Stimulated activated naive B cell treated with anti-CD40 and anti-IgM and Interleukin-4, amounts not matched to agents 10 μg/mL and 1 μg/mL and 100 μg/mL, for 72 hours (primary cell): Measurements from ENCODE around the gene LRRK1.

Experiments used
- ATAC-seq, 2 donors: fragments of 150-1000 bp; cut with Tn5 transposase; replicated peaks; 2 replicates each; pipeline ENCODE4 v1.10.0; 2021; ENCODE audit warnings: moderate library complexity in 1 of 2
- DNase-seq: peaks from one replicate; pipeline ENCODE4 v3.0.0; 2021
- H3K27ac Mint-ChIP-seq: one replicate; pipeline ENCODE4 v1.8.0; 2022; ENCODE audit warnings: mild to moderate bottlenecking, mixed read lengths
- H3K27me3 Mint-ChIP-seq, 2 donors: one replicate each; pipeline ENCODE4 v1.8.0; 2022; ENCODE audit warnings: mixed read lengths in 2 of 2
- H3K36me3 Mint-ChIP-seq, 2 donors: one replicate each; pipeline ENCODE4 v1.8.0; 2022; ENCODE audit warnings: mixed read lengths in 2 of 2, mild to moderate bottlenecking in 1 of 2
- H3K4me1 Mint-ChIP-seq, 2 donors: one replicate each; pipeline ENCODE4 v1.8.0; 2022; ENCODE audit warnings: mixed read lengths in 2 of 2, mild to moderate bottlenecking in 1 of 2
- H3K4me3 Mint-ChIP-seq, 2 donors: one replicate each; pipeline ENCODE4 v1.8.0; 2022; ENCODE audit warnings: mild to moderate bottlenecking in 2 of 2, mixed read lengths in 2 of 2, moderate library complexity in 1 of 2
- H3K9me3 Mint-ChIP-seq, 2 donors: one replicate each; pipeline ENCODE4 v1.8.0; 2022; ENCODE audit warnings: mixed read lengths in 2 of 2, mild to moderate bottlenecking in 1 of 2

Gene LRRK1

GRCh38 chr15:100885811-100886210 is 33.3 kb upstream of the LRRK1 start:
- Mint-ChIP-seq H3K27me3 (peaks cover 60 to 89% of the 10 kb centered on the region in 2 donors), H3K4me1 (peaks cover 0 to 2% of the 10 kb centered on the region in 2 donors), H3K27ac (no peak overlapping the region), H3K36me3 (no peaks in the 10 kb centered on the region), H3K9me3 (no peaks in the 10 kb centered on the region), H3K4me3 (no peak overlapping the region)
- ATAC-seq = no peak
- no peak for DNase-seq

- no peaks in the 10 kb centered on the region for H3K4me1 Mint-ChIP-seq
- peaks cover 56 to 89% of the 10 kb centered on the region in 2 donors for H3K27me3 Mint-ChIP-seq
- DNase-seq (no peak), ATAC-seq (no peak)
- H3K27ac Mint-ChIP-seq = no peak overlapping the region
- H3K4me3 Mint-ChIP-seq = no peak overlapping the region
- no peaks in the 10 kb centered on the region for H3K9me3 Mint-ChIP-seq
- H3K36me3 Mint-ChIP-seq = no peaks in the 10 kb centered on the region
Measured at GRCh38 chr15:100887211-100887913, 31.8 kb upstream of the LRRK1 start.

GRCh38 chr15:100889385-100890050 is 29.6 kb upstream of the LRRK1 start:
- no peak for DNase-seq
- no peak for ATAC-seq
- Mint-ChIP-seq H3K36me3 (no peaks in the 10 kb centered on the region), H3K27me3 (peaks cover 58 to 89% of the 10 kb centered on the region in 2 donors), H3K4me1 (no peaks in the 10 kb centered on the region), H3K27ac (no peak overlapping the region), H3K4me3 (no peak overlapping the region), H3K9me3 (no peaks in the 10 kb centered on the region)

DNA sequence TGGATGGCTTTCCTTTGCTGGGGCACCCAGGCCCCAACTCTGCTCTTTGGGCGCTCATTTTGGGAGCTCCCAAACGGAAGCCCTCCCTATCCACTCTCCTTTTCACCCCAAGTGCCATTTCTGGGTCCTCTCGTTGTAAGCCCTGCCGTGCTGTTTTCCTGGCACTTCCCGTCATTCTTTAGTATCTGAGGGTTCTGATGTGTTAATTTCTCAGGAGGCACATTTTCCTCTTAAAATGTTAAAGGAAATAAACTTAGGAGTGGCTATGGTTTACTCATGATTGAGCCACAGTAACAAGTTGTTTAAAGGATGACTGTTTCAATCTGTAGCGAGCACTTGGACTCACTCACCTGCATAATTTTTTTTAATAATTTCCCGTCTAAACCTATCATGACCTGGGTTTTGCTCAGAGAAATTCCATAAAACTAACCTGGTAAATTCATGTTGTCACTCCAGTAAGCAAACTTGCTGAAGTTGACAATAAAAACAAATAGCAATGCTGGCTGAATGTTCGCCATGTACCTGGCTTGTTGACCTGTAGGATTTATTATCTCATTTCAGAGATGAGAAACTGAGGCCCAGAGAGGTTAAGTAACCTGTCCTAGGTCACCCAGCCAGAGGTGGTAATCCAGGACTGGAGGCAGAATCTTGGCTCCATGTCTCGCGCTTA is 29.0 kb upstream of the LRRK1 start:
- peaks cover 52 to 88% of the 10 kb centered on the region in 2 donors for H3K27me3 Mint-ChIP-seq

GRCh38 chr15:100890850-100891249 is 28.3 kb upstream of the LRRK1 start:
- DNase-seq (no peak), ATAC-seq (no peak)
- Mint-ChIP-seq H3K27me3 (peaks cover 47 to 89% of the 10 kb centered on the region in 2 donors), H3K27ac (no peak overlapping the region), H3K4me1 (no peaks in the 10 kb centered on the region), H3K4me3 (no peak overlapping the region), H3K36me3 (no peaks in the 10 kb centered on the region), H3K9me3 (no peaks in the 10 kb centered on the region)

More for the DNA sequence above, 29.0 kb upstream of the LRRK1 start:
- H3K4me1 Mint-ChIP-seq = no peaks in the 10 kb centered on the region
- H3K27ac Mint-ChIP-seq = no peak overlapping the region
- H3K4me3 Mint-ChIP-seq = no peak overlapping the region
- ATAC-seq = no peak
- H3K36me3 Mint-ChIP-seq = no peaks in the 10 kb centered on the region
- H3K9me3 Mint-ChIP-seq = no peaks in the 10 kb centered on the region
- DNase-seq = no peak

GRCh38 chr15:100891307-100892012 is 27.7 kb upstream of the LRRK1 start:
- Mint-ChIP-seq H3K27ac (no peak overlapping the region), H3K27me3 (peaks cover 41 to 83% of the 10 kb centered on the region in 2 donors), H3K36me3 (no peaks in the 10 kb centered on the region), H3K9me3 (no peaks in the 10 kb centered on the region), H3K4me3 (no peak overlapping the region), H3K4me1 (no peaks in the 10 kb centered on the region)
- no peak for ATAC-seq
- no peak for DNase-seq

DNA sequence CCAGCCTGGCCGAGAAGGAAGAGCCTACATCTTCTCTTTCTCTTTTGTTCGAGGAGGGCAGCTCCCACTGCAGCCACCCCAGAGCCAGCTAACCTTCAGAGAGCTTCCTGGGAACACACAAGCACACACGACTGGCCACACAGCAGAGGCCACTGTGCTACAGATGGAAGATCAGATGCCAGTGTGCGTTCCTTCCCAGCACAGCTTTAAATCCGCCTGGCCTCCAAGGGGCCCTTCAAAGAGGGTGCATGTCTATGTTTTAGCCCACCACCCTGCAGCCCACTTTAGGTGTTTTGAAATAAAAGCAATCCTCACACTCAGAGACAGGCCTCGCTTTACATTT is 27.2 kb upstream of the LRRK1 start:
- Mint-ChIP-seq H3K36me3 (no peaks in the 10 kb centered on the region), H3K4me1 (no peaks in the 10 kb centered on the region), H3K27ac (no peak overlapping the region), H3K4me3 (no peak overlapping the region), H3K27me3 (peaks cover 38 to 82% of the 10 kb centered on the region in 2 donors), H3K9me3 (no peaks in the 10 kb centered on the region)
- no peak for ATAC-seq
- no peak for DNase-seq

- DNase-seq = no peak
- no peaks in the 10 kb centered on the region for H3K4me1 Mint-ChIP-seq
- no peak overlapping the region for H3K4me3 Mint-ChIP-seq
- H3K9me3 Mint-ChIP-seq = no peaks in the 10 kb centered on the region
- H3K27me3 Mint-ChIP-seq = peaks cover 49 to 87% of the 10 kb centered on the region in 2 donors
- no peaks in the 10 kb centered on the region for H3K36me3 Mint-ChIP-seq
- no peak for ATAC-seq
- no peak overlapping the region for H3K27ac Mint-ChIP-seq
Measured at GRCh38 chr15:100893261-100893963, 25.7 kb upstream of the LRRK1 start.

DNA sequence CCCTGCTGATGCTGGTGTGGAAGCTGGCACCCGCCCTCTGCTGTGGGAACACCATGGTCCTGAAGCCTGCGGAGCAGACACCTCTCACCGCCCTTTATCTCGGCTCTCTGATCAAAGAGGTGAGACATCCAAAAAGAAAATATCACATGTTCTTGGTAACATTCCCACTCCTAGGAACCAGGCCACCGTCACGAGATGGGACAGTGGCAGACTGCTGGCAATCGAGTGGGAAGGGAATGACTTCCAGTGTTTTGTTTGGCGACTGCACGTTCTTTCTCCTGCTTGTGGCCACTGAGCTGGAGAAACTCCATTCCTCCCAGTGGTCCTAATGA is 25.2 kb upstream of the LRRK1 start:
- Mint-ChIP-seq H3K4me1 (no peaks in the 10 kb centered on the region), H3K27me3 (peaks cover 54 to 87% of the 10 kb centered on the region in 2 donors), H3K4me3 (no peak overlapping the region), H3K9me3 (no peaks in the 10 kb centered on the region), H3K27ac (no peak overlapping the region), H3K36me3 (no peaks in the 10 kb centered on the region)
- ATAC-seq (no peak), DNase-seq (no peak)

GRCh38 chr15:100895721-100896120 is 23.4 kb upstream of the LRRK1 start:
- H3K36me3 Mint-ChIP-seq = no peaks in the 10 kb centered on the region
- no peak overlapping the region for H3K27ac Mint-ChIP-seq

DNA sequence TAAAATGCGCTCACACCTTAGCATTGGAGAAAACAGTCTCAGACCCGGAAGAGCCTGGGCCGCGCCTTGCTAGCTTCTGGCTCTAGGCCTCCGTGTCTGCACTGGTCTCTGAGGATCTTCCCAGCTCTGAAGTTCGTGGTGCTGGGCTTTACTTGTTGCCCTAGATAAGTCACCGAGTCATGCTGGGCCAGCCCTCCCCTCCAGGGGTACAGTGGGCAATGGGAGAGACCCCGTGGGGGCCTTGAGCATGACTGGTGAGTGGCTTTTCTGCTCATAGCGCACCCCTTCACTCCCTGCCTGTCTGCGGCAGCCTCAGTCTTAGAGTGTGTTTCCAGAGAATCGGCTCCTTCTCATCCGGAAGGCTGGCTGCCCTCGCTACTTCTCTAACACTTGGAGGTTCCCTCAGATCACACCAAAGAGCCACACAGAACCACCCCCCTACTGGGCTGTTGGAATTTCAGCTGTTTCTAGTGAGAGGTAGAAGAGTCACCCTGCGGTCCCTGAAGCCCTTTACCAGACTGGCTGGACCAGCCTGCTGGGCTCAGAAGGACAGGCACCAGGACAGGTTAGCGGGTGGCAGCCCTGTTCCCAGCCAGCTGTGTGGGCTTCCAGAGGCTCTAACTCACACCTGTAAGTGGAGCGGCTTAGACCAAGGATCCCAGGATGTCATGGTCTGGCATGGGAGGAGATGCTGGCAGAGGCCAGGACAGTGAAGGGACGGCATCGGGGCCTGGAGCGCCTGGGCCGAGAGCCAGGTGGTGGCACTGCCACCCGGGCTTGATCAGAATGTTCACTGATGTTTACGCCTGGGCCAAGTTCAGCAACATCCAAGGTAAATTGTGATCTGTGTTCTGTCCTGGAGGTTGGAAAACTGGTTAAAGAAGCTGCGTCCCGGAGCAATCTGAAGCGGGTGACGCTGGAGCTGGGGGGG is 21.7 kb upstream of the LRRK1 start:
- no peak for DNase-seq
- no peaks in the 10 kb centered on the region for H3K36me3 Mint-ChIP-seq
- no peaks in the 10 kb centered on the region for H3K9me3 Mint-ChIP-seq
- H3K4me1 Mint-ChIP-seq = peaks cover 3% of the 10 kb centered on the region in 2 donors
- peaks cover 38 to 54% of the 10 kb centered on the region in 2 donors for H3K27me3 Mint-ChIP-seq
- H3K27ac Mint-ChIP-seq = no peak overlapping the region
- no peak overlapping the region for H3K4me3 Mint-ChIP-seq
- no peak for ATAC-seq

More at GRCh38 chr15:100895721-100896120, 23.4 kb upstream of the LRRK1 start:
- Mint-ChIP-seq H3K9me3 (no peaks in the 10 kb centered on the region), H3K4me3 (no peak overlapping the region), H3K27me3 (peaks cover 48 to 71% of the 10 kb centered on the region in 2 donors), H3K4me1 (no peaks in the 10 kb centered on the region)
- DNase-seq (no peak), ATAC-seq (no peak)

DNA sequence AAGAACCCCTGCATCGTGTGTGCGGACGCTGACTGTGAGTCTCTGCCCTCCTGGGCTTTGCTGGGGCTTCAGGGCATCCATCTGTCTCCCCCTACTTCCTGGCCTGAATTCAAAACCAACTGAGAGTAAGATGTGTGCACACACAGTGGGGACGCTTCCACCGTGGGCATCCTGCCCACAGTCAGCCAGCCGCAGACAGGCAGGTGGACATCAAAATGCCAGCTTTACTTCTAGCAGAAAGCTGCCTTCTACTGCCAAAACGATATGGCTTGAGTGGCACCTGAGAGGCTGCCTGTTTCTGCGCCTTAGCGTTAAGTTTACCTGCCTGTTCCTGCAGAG is 21.0 kb upstream of the LRRK1 start:
- DNase-seq (no peak), ATAC-seq (no peak)
- no peak overlapping the region for H3K27ac Mint-ChIP-seq
- no peak overlapping the region for H3K4me3 Mint-ChIP-seq
- peaks cover 32 to 47% of the 10 kb centered on the region in 2 donors for H3K27me3 Mint-ChIP-seq
- H3K36me3 Mint-ChIP-seq = no peaks in the 10 kb centered on the region
- H3K4me1 Mint-ChIP-seq = peaks cover 5 to 7% of the 10 kb centered on the region in 2 donors
- no peaks in the 10 kb centered on the region for H3K9me3 Mint-ChIP-seq

DNA sequence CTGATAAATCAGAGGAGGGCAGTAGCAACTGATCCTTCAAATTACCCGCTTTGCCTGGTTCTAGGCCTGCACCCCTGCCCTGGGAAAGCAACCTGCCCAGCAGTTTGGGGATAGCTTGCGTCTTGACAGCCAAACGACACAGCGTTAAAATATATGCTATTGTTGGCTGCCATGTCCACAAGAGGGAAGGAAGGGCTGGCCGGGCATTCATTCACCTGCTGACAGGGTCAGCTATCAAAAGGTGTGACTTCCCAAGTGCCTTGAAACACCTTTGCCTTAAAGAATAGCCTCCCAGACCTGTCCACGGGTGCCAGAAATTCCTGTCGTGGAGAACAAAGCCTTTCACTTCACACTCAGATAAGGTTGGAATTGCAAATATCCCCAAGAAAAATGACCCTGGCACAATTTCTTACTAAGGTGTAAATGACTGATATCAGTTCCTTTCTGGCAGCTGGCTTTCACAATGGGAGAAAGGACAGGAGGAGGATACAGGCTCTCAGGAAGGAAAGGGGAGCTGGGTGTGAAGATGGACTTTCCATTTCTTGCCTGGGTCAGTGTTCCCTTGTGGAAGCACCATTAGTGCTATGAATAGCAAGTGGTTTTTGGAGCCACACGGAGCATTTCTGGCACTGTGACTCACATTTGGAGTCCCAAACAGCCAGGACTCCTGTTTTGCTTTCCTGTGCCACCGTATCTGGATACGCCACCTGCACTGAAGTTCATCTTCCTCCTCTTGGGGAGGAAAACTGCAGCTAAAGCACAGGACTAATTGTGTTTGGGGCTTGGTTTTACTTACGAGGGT is 20.3 kb upstream of the LRRK1 start:
- H3K4me1 Mint-ChIP-seq = peaks cover 5 to 7% of the 10 kb centered on the region in 2 donors
- H3K4me3 Mint-ChIP-seq = no peak overlapping the region
- H3K27ac Mint-ChIP-seq = no peak overlapping the region
- ATAC-seq (no peak), DNase-seq (no peak)
- peaks cover 26 to 40% of the 10 kb centered on the region in 2 donors for H3K27me3 Mint-ChIP-seq
- no peaks in the 10 kb centered on the region for H3K36me3 Mint-ChIP-seq
- H3K9me3 Mint-ChIP-seq = no peaks in the 10 kb centered on the region
